Neural crest cell (in vitro differentiated cells): ENCODE results near the gene FOXP1. TPM values are rescaled to one million over a fixed set of nuclear protein-coding genes. Genes with fewer than 3 reads are reported as not detected.

ENCODE experiments used
- DNase-seq: peaks from one replicate; pipeline ENCODE4 v3.0.0; 2021; ENCODE audit warnings: low read depth, mixed read lengths, low spot score
- H3K27ac Mint-ChIP-seq: one replicate; pipeline ENCODE4 v1.8.0; 2021; ENCODE audit warnings: mild to moderate bottlenecking, mixed read lengths; ENCODE audit not compliant: unreplicated experiment
- H3K27me3 Mint-ChIP-seq: 2 replicates; pipeline ENCODE4 v1.8.0; 2021; ENCODE audit warnings: low read depth, mild to moderate bottlenecking, mixed read lengths
- H3K36me3 Mint-ChIP-seq: 2 replicates; pipeline ENCODE4 v1.8.0; 2021; ENCODE audit warnings: low read depth, mild to moderate bottlenecking, mixed read lengths
- H3K4me1 Mint-ChIP-seq: 2 replicates; pipeline ENCODE4 v1.8.0; 2021; ENCODE audit warnings: mixed read lengths
- H3K4me3 Mint-ChIP-seq: one replicate; pipeline ENCODE4 v1.8.0; 2021; ENCODE audit warnings: mild to moderate bottlenecking, mixed read lengths
- H3K9me3 Mint-ChIP-seq: 2 replicates; pipeline ENCODE4 v1.8.0; 2021; ENCODE audit warnings: mixed read lengths
- CTCF ChIP-seq: fragments of 200-600 bp; sonication (generic); conservative IDR thresholded peaks from 2 replicates; pipeline ENCODE4 v1.5.0; 2021; ENCODE audit warnings: antibody characterized with exemption, mild to moderate bottlenecking
- total RNA-seq: library from RNA; stranded (reverse); gene quantifications from 2 replicates; pipeline ENCODE4 v1.2.1, GENCODE V29; 2021

Gene FOXP1
- total RNA-seq, 1 donor from 2014 or later, result 22.8 TPM

- H3K4me1 Mint-ChIP-seq, result no peaks in the 10 kb centered on the region
- no peaks in the 10 kb centered on the region for H3K27me3 Mint-ChIP-seq
- no peak overlapping the region for H3K27ac Mint-ChIP-seq
- TF ChIP-seq CTCF, result no peak
- H3K36me3 Mint-ChIP-seq, result no peaks in the 10 kb centered on the region
- no peak for DNase-seq
- no peaks in the 10 kb centered on the region for H3K9me3 Mint-ChIP-seq
- no peak overlapping the region for H3K4me3 Mint-ChIP-seq
These were observed 139.3 kb downstream of the FOXP1 start for GRCh38 chr3:71444028-71444860.

GRCh38 chr3:71443332-71443731, 140.2 kb downstream of the FOXP1 start:
- Mint-ChIP-seq H3K4me1 (no peaks in the 10 kb centered on the region), H3K27ac (no peak overlapping the region), H3K9me3 (no peaks in the 10 kb centered on the region), H3K27me3 (no peaks in the 10 kb centered on the region), H3K36me3 (no peaks in the 10 kb centered on the region), H3K4me3 (no peak overlapping the region)
- TF ChIP-seq CTCF, result no peak
- no peak for DNase-seq

GRCh38 chr3:71442652-71443042, 140.9 kb downstream of the FOXP1 start:
- Mint-ChIP-seq H3K4me3 (no peak overlapping the region), H3K36me3 (no peaks in the 10 kb centered on the region), H3K27ac (no peak overlapping the region), H3K27me3 (no peaks in the 10 kb centered on the region), H3K9me3 (no peaks in the 10 kb centered on the region), H3K4me1 (no peaks in the 10 kb centered on the region)
- no peak for TF ChIP-seq CTCF
- no peak for DNase-seq

- Mint-ChIP-seq H3K4me1 (no peaks in the 10 kb centered on the region), H3K27ac (no peak overlapping the region), H3K4me3 (no peak overlapping the region), H3K27me3 (no peaks in the 10 kb centered on the region), H3K36me3 (no peaks in the 10 kb centered on the region), H3K9me3 (no peaks in the 10 kb centered on the region)
- no peak for TF ChIP-seq CTCF
- DNase-seq, result no peak
These were observed 141.4 kb downstream of the FOXP1 start for GRCh38 chr3:71441925-71442651.

GRCh38 chr3:71441217-71441924, 142.2 kb downstream of the FOXP1 start:
- Mint-ChIP-seq H3K9me3 (peaks cover 1% of the 10 kb centered on the region), H3K4me3 (no peak overlapping the region), H3K27me3 (no peaks in the 10 kb centered on the region), H3K36me3 (no peaks in the 10 kb centered on the region), H3K27ac (no peak overlapping the region), H3K4me1 (no peaks in the 10 kb centered on the region)
- TF ChIP-seq CTCF, result no peak
- no peak for DNase-seq
